ENCODE results near the gene OR2T27. TPM values are rescaled to one million over a fixed set of nuclear protein-coding genes. Genes with fewer than 3 reads are reported as not detected.

The OR2T27 gene
- total RNA-seq, 1 experiment from 2014 or later: not detected

- no peaks in the 10 kb centered on the region for H3K4me1 Mint-ChIP-seq
- no peak for TF ChIP-seq IRF2 (CRISPR knock-in tag; IDR thresholded peaks at IDR 0.05; ENCODE audit: borderline replicate concordance, low read depth)
- TF ChIP-seq CDX4 (CRISPR knock-in tag; IDR thresholded peaks at IDR 0.05; ENCODE audit: borderline replicate concordance): no peak
- no peak for TF ChIP-seq SMAD4 (CRISPR knock-in tag; IDR thresholded peaks at IDR 0.05)
- TF ChIP-seq ZNF396 (CRISPR knock-in tag; IDR thresholded peaks at IDR 0.05; ENCODE audit: borderline replicate concordance): no peak
- no peak for TF ChIP-seq CREB1 (CRISPR knock-in tag; IDR thresholded peaks at IDR 0.05)
- no peak for TF ChIP-seq ATF1 (CRISPR knock-in tag; IDR thresholded peaks at IDR 0.05)
- TF ChIP-seq, protein P1, sequence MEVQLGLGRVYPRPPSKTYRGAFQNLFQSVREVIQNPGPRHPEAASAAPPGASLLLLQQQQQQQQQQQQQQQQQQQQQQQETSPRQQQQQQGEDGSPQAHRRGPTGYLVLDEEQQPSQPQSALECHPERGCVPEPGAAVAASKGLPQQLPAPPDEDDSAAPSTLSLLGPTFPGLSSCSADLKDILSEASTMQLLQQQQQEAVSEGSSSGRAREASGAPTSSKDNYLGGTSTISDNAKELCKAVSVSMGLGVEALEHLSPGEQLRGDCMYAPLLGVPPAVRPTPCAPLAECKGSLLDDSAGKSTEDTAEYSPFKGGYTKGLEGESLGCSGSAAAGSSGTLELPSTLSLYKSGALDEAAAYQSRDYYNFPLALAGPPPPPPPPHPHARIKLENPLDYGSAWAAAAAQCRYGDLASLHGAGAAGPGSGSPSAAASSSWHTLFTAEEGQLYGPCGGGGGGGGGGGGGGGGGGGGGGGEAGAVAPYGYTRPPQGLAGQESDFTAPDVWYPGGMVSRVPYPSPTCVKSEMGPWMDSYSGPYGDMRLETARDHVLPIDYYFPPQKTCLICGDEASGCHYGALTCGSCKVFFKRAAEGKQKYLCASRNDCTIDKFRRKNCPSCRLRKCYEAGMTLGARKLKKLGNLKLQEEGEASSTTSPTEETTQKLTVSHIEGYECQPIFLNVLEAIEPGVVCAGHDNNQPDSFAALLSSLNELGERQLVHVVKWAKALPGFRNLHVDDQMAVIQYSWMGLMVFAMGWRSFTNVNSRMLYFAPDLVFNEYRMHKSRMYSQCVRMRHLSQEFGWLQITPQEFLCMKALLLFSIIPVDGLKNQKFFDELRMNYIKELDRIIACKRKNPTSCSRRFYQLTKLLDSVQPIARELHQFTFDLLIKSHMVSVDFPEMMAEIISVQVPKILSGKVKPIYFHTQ (CRISPR knock-in tag; IDR thresholded peaks at IDR 0.05): no peak
- TF ChIP-seq SMAD3 (CRISPR knock-in tag; IDR thresholded peaks at IDR 0.05; ENCODE audit: borderline replicate concordance): no peak
- TF ChIP-seq NR2C2 (CRISPR knock-in tag; IDR thresholded peaks at IDR 0.05): no peak
- TF ChIP-seq NFATC4 (CRISPR knock-in tag; IDR thresholded peaks at IDR 0.05): no peak
- TF ChIP-seq, protein P2, sequence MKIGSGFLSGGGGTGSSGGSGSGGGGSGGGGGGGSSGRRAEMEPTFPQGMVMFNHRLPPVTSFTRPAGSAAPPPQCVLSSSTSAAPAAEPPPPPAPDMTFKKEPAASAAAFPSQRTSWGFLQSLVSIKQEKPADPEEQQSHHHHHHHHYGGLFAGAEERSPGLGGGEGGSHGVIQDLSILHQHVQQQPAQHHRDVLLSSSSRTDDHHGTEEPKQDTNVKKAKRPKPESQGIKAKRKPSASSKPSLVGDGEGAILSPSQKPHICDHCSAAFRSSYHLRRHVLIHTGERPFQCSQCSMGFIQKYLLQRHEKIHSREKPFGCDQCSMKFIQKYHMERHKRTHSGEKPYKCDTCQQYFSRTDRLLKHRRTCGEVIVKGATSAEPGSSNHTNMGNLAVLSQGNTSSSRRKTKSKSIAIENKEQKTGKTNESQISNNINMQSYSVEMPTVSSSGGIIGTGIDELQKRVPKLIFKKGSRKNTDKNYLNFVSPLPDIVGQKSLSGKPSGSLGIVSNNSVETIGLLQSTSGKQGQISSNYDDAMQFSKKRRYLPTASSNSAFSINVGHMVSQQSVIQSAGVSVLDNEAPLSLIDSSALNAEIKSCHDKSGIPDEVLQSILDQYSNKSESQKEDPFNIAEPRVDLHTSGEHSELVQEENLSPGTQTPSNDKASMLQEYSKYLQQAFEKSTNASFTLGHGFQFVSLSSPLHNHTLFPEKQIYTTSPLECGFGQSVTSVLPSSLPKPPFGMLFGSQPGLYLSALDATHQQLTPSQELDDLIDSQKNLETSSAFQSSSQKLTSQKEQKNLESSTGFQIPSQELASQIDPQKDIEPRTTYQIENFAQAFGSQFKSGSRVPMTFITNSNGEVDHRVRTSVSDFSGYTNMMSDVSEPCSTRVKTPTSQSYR (CRISPR knock-in tag; IDR thresholded peaks at IDR 0.05): no peak
- no peak for TF ChIP-seq ZNF416 (CRISPR knock-in tag; IDR thresholded peaks at IDR 0.05)
- no peak for TF ChIP-seq MLX (CRISPR knock-in tag; IDR thresholded peaks at IDR 0.05)
- TF ChIP-seq, protein P3, sequence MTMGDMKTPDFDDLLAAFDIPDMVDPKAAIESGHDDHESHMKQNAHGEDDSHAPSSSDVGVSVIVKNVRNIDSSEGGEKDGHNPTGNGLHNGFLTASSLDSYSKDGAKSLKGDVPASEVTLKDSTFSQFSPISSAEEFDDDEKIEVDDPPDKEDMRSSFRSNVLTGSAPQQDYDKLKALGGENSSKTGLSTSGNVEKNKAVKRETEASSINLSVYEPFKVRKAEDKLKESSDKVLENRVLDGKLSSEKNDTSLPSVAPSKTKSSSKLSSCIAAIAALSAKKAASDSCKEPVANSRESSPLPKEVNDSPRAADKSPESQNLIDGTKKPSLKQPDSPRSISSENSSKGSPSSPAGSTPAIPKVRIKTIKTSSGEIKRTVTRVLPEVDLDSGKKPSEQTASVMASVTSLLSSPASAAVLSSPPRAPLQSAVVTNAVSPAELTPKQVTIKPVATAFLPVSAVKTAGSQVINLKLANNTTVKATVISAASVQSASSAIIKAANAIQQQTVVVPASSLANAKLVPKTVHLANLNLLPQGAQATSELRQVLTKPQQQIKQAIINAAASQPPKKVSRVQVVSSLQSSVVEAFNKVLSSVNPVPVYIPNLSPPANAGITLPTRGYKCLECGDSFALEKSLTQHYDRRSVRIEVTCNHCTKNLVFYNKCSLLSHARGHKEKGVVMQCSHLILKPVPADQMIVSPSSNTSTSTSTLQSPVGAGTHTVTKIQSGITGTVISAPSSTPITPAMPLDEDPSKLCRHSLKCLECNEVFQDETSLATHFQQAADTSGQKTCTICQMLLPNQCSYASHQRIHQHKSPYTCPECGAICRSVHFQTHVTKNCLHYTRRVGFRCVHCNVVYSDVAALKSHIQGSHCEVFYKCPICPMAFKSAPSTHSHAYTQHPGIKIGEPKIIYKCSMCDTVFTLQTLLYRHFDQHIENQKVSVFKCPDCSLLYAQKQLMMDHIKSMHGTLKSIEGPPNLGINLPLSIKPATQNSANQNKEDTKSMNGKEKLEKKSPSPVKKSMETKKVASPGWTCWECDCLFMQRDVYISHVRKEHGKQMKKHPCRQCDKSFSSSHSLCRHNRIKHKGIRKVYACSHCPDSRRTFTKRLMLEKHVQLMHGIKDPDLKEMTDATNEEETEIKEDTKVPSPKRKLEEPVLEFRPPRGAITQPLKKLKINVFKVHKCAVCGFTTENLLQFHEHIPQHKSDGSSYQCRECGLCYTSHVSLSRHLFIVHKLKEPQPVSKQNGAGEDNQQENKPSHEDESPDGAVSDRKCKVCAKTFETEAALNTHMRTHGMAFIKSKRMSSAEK (CRISPR knock-in tag; IDR thresholded peaks at IDR 0.05; ENCODE audit: borderline replicate concordance): no peak
- TF ChIP-seq, protein P4, sequence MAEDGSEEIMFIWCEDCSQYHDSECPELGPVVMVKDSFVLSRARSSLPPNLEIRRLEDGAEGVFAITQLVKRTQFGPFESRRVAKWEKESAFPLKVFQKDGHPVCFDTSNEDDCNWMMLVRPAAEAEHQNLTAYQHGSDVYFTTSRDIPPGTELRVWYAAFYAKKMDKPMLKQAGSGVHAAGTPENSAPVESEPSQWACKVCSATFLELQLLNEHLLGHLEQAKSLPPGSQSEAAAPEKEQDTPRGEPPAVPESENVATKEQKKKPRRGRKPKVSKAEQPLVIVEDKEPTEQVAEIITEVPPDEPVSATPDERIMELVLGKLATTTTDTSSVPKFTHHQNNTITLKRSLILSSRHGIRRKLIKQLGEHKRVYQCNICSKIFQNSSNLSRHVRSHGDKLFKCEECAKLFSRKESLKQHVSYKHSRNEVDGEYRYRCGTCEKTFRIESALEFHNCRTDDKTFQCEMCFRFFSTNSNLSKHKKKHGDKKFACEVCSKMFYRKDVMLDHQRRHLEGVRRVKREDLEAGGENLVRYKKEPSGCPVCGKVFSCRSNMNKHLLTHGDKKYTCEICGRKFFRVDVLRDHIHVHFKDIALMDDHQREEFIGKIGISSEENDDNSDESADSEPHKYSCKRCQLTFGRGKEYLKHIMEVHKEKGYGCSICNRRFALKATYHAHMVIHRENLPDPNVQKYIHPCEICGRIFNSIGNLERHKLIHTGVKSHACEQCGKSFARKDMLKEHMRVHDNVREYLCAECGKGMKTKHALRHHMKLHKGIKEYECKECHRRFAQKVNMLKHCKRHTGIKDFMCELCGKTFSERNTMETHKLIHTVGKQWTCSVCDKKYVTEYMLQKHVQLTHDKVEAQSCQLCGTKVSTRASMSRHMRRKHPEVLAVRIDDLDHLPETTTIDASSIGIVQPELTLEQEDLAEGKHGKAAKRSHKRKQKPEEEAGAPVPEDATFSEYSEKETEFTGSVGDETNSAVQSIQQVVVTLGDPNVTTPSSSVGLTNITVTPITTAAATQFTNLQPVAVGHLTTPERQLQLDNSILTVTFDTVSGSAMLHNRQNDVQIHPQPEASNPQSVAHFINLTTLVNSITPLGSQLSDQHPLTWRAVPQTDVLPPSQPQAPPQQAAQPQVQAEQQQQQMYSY (CRISPR knock-in tag; IDR thresholded peaks at IDR 0.05): no peak
- TF ChIP-seq MAX (CRISPR knock-in tag; IDR thresholded peaks at IDR 0.05): no peak
- no peak for TF ChIP-seq CBFB (CRISPR knock-in tag; IDR thresholded peaks at IDR 0.05; ENCODE audit: low read depth)
- TF ChIP-seq ZNF263 (CRISPR knock-in tag; IDR thresholded peaks at IDR 0.05; ENCODE audit: low read depth): no peak
- no peak for TF ChIP-seq ZNF317 (CRISPR knock-in tag; IDR thresholded peaks at IDR 0.05; ENCODE audit: borderline replicate concordance, low read depth)
- peaks cover 71% of the 10 kb centered on the region for H3K36me3 Mint-ChIP-seq
- H3K4me3 Mint-ChIP-seq: no peak overlapping the region
- ChIA-PET POLR2A (no interaction called here), CTCF (no interaction called here)
- ATAC-seq (no peak), DNase-seq (ENCODE audit: low spot score) (no peak)
- H3K9me3 Mint-ChIP-seq: peaks cover 81% of the 10 kb centered on the region
- H3K27ac Mint-ChIP-seq: no peak overlapping the region
- H3K27me3 Mint-ChIP-seq (ENCODE audit: low read depth): peaks cover 14% of the 10 kb centered on the region
These were observed 40.3 kb upstream of the OR2T27 start for GRCh38 chr1:248695451-248696132.

All from WTC11 (cell line).